ENCODE results near the gene BBLN. TPM values are rescaled to one million over a fixed set of nuclear protein-coding genes. Genes with fewer than 3 reads are reported as not detected.

BBLN gene
- polyA plus RNA-seq, 1 experiment, result 60.4 TPM

DNA sequence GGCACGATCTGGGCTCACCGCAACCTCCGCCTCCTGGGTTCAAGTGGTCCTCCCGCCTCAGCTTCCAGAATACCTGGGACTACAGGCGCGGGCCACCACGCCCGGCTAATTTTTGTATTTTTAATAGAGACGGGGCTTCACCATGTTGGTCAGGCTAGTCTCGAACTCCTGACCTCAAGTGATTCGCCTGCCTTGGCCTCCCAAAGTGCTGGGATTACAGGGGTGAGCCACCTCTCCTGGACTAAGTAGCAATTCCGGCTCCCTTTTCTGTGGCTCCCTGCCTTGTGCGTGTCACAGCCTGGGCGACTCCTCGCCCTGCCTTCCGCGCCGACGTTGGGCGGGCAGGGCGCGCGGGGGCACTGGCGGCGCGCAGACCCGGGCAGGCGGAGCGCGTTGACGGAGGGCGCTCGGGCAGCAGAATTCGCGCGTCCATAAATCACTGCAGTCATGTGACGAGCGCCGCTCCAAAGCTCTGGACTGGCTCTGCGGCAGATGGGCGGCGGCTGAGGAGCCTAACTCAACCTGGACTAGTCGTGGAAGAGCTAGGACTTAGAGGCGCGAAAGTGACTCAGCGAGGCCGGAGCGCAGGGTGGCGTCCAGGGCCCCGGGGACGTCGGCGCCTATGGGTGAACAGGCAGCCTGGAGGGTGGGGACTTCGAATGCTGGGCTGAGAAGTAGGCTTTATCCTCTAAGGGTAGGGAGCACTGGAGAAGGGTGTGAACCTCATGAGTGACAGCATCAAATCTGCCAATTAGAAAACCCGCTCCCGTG is 32.7 kb downstream of the BBLN start:
- TF ChIP-seq, protein P1, sequence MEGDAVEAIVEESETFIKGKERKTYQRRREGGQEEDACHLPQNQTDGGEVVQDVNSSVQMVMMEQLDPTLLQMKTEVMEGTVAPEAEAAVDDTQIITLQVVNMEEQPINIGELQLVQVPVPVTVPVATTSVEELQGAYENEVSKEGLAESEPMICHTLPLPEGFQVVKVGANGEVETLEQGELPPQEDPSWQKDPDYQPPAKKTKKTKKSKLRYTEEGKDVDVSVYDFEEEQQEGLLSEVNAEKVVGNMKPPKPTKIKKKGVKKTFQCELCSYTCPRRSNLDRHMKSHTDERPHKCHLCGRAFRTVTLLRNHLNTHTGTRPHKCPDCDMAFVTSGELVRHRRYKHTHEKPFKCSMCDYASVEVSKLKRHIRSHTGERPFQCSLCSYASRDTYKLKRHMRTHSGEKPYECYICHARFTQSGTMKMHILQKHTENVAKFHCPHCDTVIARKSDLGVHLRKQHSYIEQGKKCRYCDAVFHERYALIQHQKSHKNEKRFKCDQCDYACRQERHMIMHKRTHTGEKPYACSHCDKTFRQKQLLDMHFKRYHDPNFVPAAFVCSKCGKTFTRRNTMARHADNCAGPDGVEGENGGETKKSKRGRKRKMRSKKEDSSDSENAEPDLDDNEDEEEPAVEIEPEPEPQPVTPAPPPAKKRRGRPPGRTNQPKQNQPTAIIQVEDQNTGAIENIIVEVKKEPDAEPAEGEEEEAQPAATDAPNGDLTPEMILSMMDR (IDR thresholded peaks at IDR 0.05; ENCODE audit: insufficient read depth, low read depth, low read length), result no peak
- ChIA-PET CTCF (interaction anchor here (1.0 to 2.3 kb wide), 5 partner anchors 9 to 149 kb away, joined by 3 to 9 read pairs (median 3); partner anchors contain the start of gene DNM1), POLR2A (no interaction called here)
- no peaks in the 10 kb centered on the region for H3K27me3 ChIP-seq (ENCODE audit: control insufficient read depth, insufficient read depth, low read length)
- peak; percentile 65 for DNase-seq (ENCODE audit: low read depth)
- peak overlapping the region; percentile 22 for H3K4me3 ChIP-seq (ENCODE audit: low read depth, low read length)
- H3K36me3 ChIP-seq (ENCODE audit: control insufficient read depth, insufficient read depth, low read length), result no peaks in the 10 kb centered on the region

- TF ChIP-seq, protein P1 (IDR thresholded peaks at IDR 0.05; ENCODE audit: insufficient read depth, low read depth, low read length), result no peak
- CTCF ChIA-PET, result interaction anchor here (0.6 to 2.3 kb wide), 4 partner anchors 9 to 617 kb away, joined by 3 to 9 read pairs (median 4); partner anchors contain the start of gene DNM1
- POLR2A ChIA-PET, result no interaction called here
- H3K36me3 ChIP-seq (ENCODE audit: control insufficient read depth, insufficient read depth, low read length), result no peaks in the 10 kb centered on the region
- no peaks in the 10 kb centered on the region for H3K27me3 ChIP-seq (ENCODE audit: control insufficient read depth, insufficient read depth, low read length)
- no peak for DNase-seq (ENCODE audit: low read depth)
- H3K4me3 ChIP-seq (ENCODE audit: low read depth, low read length), result no peak overlapping the region
These were observed 33.5 kb downstream of the BBLN start for GRCh38 chr9:128193469-128194096.

DNA sequence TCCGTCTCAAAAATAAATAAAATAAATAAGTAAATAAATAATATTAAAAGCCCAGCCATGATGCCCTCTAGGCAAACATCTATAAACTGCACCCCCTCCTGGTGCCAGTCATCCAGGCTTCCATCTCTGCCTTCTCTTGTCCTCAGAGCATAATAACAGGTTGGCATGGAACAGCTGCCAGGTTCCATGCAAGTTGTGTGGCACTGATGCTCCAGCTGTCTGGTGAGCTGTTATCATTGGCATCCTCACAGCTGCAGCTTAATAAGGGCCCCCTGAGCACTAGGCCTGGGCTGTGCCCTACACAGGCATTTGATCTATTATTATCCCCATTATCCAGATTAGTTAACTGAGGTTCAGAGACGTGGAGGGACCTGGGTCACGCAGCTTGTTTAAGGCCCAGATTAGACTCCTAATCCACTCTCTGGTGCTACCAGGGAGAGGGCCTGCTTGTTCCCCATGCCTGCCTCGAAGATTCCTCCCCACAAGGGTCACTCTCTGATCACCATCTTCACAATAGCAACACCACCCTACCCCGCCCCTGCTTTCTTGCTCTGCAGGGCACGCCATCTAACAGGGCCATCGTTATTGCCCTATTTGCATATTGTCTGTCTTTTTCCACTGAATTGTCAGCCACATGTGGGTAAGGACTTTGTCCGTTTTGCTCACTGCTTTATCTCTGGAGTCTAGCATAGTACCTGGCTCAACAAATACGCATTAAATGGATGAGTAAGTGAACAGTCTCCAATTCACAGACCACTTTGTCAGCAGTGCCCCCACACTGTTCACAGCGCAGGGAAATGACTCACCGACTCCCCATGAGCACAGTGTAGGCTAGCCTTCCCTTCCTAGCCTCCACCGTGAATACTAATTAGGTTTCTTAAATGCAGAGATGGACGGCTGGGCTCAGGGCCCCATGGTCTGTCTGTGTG is 41.6 kb downstream of the BBLN start:
- no peak overlapping the region for H3K4me3 ChIP-seq (ENCODE audit: low read depth, low read length)
- no peak for DNase-seq (ENCODE audit: low read depth)
- POLR2A ChIA-PET, result no interaction called here
- TF ChIP-seq, protein P1 (IDR thresholded peaks at IDR 0.05; ENCODE audit: insufficient read depth, low read depth, low read length), result no peak
- H3K27me3 ChIP-seq (ENCODE audit: control insufficient read depth, insufficient read depth, low read length), result no peaks in the 10 kb centered on the region
- H3K36me3 ChIP-seq (ENCODE audit: control insufficient read depth, insufficient read depth, low read length), result no peaks in the 10 kb centered on the region
- CTCF ChIA-PET, result interaction anchor here (0.9 to 2.7 kb wide), 3 partner anchors 8 to 11 kb away, joined by 3 to 6 read pairs (median 4); no protein-coding TSS in a partner anchor

DNA sequence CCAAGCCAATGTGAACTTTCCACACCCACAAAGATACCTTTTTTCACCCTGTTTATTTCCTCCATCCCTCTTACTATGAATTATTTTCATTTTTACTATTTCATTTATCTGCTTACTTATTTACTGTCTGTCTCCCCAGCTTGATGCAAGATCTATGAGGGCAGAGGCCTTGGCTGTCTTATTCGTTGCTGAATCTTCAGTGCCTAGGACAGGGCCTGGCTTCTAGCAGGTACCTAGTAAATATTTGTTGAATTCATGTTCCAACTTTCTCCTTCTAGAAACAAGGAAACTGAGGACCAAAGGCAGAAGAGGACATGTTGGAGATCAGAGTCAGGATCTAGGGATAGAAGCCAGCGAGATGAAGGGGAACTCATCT is 42.6 kb downstream of the BBLN start:
- ChIA-PET POLR2A (no interaction called here), CTCF (interaction anchor here (0.9 kb wide), 1 partner anchor 9 kb away, joined by 3 read pairs; no protein-coding TSS in a partner anchor)
- Histone ChIP-seq H3K36me3 (ENCODE audit: control insufficient read depth, insufficient read depth, low read length) (no peaks in the 10 kb centered on the region), H3K4me3 (ENCODE audit: low read depth, low read length) (no peak overlapping the region), H3K27me3 (ENCODE audit: control insufficient read depth, insufficient read depth, low read length) (no peaks in the 10 kb centered on the region)
- no peak for DNase-seq (ENCODE audit: low read depth)
- TF ChIP-seq, protein P1 (IDR thresholded peaks at IDR 0.05; ENCODE audit: insufficient read depth, low read depth, low read length), result no peak
